HG03378 (cell line): ENCODE data around the gene UBXN7.
"Not testable (repeated sequence)": the region's sequence is repeated elsewhere in the genome, so short reads cannot be mapped to it uniquely, and the experiment has no call there.

ENCODE experiments used
- ATAC-seq: cut with Tn5 transposase; IDR thresholded peaks from one replicate; pipeline ENCODE4 v1.9.1; 2021; ENCODE audit warnings: mild to moderate bottlenecking, moderate library complexity; ENCODE audit not compliant: unreplicated experiment

The UBXN7 gene

DNA sequence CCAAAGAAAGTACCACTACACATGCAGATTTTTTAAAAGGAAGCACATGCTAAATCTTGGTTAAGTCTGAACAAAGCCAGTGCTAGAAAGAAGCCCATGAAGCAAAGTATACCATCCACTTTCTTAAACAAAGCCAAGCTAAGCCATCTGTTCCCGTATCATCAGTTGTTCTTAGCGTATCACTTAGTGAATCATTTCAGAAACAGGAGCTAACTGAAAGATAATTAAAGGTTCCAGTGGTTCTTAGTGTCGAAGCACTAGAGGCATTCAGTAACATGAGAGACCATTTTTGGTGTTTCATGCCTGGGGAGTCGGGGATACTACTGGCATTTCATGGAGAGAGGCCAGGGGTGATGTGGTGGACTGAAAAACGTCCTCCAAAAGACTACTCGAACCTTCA, 12.8 kb downstream of the UBXN7 start:
- ATAC-seq = no peak

DNA sequence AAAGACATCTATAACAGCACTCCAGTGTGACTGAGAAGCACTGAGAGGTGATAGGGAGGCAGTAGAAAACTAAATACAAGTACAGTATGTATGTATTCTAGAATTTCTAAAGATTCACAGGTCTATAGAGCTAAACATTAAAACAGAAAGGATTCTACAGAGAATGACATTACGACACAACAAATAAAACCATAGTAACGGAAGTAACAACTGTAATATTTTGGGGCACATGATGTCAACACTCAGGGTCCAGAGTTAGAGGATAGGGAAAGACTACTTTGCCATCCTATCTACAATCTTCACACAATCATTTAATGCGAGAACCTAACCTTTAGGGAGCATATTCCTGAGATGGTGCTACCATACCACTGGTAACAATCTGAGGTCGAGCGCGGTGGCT, 13.6 kb downstream of the UBXN7 start:
- ATAC-seq = no peak

GRCh38 chr3:196414469-196414868, 17.8 kb downstream of the UBXN7 start:
- no peak for ATAC-seq

- ATAC-seq = no peak
These were observed 19.5 kb downstream of the UBXN7 start for GRCh38 chr3:196412704-196413103.

DNA sequence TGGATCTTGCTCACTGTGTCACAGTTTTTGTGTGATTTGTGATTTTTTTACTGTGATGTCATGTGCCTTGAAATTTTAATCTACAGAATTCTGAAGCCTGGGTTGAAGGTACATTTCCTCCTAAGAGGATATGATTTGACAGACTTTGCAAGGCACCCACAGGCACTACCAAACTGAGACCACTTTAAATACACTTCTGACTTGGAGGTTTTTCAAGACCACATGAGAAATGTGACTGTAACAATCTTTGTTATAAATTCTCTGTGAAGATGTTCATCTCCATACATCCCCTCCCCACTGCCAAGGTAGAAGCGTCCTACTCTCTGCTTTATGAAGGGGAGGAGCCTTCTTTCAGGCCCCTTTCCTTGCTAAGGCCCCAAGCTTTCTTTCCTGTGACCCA, 22.8 kb downstream of the UBXN7 start:
- ATAC-seq = no peak

GRCh38 chr3:196408565-196409300, 23.5 kb downstream of the UBXN7 start:
- no peak for ATAC-seq

GRCh38 chr3:196406811-196407470, 25.3 kb downstream of the UBXN7 start:
- no peak for ATAC-seq

DNA sequence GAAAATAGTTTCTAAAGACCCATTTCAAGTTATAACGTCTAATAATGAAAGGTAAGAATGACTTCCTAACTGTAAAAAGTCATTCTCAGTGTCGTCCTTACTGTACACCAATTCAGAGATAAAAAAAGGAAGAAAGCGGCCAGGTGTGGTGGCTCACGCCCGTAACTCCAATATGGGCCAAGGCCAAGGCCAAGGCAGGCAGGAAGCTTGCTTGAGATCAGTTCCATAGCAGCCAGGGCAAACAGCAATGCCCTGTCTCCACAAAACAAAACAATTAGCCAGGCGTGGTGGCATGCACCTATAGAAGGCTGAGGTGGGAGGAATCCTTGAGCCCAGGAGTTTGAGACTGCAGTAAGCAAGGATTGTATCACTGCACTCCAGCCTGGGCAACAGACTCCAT, 31.9 kb downstream of the UBXN7 start:
- ATAC-seq = no peak

GRCh38 chr3:196399485-196399945, 32.7 kb downstream of the UBXN7 start:
- ATAC-seq = no peak

GRCh38 chr3:196398782-196399181, 33.4 kb downstream of the UBXN7 start:
- ATAC-seq = no peak

DNA sequence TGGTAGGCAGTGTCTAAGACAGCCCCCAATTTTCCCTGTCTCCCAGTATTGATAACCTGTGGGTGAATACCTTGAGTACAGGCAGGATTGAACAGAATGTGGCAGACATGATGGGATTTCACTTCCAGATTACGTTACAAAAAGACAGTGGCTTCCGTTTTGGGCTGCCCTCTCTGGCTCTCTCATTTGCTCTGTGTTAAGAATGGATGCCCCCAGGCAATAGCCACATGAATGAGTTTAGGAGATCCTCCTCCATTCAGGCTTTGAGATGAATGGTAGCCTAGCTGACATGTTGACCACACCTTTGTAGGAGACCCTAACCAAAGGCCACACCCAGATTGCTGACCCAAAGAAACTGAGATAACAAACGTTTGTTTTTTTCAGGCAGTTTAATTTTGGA, 34.3 kb downstream of the UBXN7 start:
- ATAC-seq = no peak

DNA sequence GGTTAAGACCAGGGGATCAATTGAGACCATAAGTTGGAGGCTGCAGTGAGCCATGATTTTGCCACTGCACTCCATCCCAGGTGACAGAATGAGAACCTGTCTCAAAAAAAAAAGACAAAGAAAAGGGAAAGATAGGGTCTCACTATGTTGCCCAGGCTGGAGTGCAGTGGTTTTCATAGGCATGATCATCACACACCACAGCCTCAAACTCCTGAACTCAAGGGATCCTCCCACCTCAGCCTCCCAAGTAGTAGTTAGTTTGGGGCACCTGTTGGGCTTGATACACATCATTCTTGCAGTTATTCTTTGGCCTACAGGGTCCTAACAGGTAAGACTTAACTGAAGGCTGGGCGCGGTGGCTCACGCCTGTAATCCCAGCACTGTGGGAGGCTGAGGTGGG, 42.1 kb downstream of the UBXN7 start:
- ATAC-seq = no peak

GRCh38 chr3:196388956-196389355, 43.3 kb downstream of the UBXN7 start:
- ATAC-seq = no peak

- ATAC-seq = not testable (repeated sequence)
These were observed 44.3 kb downstream of the UBXN7 start for GRCh38 chr3:196387941-196388340.

- not testable (repeated sequence) for ATAC-seq
These were observed 45.4 kb downstream of the UBXN7 start for GRCh38 chr3:196386797-196387196.

GRCh38 chr3:196386034-196386433, 46.2 kb downstream of the UBXN7 start:
- not testable (repeated sequence) for ATAC-seq

DNA sequence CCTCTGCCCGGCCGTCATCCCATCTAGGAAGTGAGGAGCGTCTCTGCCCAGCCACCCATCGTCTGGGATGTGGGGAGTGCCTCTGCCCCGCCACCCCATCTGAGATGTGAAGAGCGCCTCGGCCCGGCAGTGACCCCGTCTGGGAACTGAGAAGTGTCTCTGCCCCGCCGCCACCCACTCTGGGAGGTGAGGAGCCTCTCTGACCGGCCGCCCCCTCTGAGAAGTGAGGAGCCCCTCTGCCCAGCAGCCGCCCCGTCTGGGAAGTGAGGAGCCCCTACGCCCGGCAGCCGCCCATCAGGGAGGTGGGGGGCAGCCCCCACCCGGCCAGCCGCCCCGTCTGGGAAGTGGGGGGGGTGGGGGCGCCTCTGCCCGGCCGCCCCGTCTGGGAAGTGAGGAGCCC, 46.8 kb downstream of the UBXN7 start:
- not testable (repeated sequence) for ATAC-seq

DNA sequence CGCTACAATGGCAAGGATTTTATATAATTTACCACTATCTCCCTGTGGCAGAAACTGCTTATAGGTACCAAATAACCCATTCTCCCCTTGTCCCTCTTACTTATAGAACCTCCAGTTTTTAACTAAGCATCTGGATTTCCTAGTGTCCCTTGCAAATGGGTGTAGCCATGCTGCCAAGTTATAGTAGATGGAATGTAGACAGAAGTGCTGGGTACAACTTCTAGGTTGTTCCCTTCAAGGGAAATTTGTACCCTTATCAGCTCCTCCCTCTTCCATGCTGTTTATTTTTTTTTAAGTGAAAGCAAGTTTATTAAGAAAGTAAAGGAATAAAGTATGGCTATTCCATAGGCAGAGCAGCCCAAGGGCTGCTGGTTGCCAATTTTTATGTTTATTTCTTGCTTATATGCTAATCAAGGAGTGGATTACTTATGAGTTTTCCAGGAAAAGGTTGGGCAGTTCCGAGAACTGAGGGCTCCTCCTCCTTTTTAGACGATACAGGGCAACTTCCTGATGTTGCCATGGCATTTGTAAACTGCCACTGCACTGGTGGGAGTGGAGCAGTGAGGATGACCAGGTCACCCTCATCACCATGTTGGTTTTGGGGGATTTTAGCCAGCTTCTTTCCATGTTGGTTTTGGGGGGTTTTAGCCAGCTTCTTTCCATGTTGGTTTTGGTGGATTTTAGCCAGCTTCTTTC, 53.9 kb downstream of the UBXN7 start:
- no peak for ATAC-seq

DNA sequence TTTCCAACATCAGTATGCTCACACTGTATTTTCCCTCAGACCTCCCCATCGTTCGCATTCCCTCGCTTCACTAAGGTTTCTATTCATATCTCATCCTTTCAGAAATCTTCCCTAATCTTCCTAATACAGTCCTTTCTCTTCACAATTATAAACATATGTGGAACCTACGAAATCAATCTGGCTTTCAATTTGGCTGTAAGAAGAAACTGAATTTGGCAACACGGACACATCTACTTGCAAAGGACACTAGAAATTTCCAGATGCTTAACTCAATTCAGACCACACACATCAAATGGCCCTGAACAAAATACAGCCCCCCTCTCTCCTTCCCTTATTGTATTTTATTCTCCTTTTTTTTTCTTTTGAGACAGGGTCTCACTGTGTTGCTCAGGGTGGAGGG, 54.9 kb downstream of the UBXN7 start:
- ATAC-seq = no peak

DNA sequence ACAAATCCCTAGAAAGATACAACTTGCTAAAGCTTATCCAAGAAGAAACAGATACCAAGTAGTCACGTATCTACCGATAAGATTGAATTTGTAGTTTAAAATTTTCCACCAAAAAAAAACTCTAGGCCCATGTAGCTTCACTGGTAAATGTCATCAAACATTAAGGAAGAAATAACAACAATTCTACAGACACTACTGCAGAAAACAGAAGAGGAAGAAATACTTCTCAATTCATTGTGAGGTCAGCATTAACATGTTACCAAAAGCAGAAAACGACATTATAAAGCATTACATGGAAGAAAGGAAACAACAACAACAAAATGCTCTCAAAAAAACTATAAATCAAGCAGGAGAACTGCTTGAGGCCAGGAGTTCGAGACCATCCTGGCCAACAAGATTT, 66.5 kb downstream of the UBXN7 start:
- ATAC-seq = no peak

DNA sequence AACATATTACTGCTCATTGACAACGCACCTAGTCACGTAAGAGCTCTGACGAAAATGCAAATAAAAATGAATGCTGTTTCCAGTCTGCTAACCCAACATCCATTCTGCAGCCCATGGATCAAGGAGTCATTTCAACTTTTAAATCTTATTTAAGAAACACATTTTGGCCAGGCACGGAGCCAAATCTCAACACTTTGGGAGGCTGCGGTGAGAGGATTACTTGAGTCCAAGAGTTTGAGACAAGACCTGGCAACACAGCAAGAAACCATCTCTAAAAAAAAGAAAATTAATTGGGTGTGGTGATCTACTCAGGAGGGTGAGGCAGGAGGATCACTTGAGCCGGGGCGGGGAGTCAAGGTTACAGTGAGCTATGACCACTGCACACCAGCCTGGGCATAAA, 71.6 kb downstream of the UBXN7 start:
- ATAC-seq = no peak

DNA sequence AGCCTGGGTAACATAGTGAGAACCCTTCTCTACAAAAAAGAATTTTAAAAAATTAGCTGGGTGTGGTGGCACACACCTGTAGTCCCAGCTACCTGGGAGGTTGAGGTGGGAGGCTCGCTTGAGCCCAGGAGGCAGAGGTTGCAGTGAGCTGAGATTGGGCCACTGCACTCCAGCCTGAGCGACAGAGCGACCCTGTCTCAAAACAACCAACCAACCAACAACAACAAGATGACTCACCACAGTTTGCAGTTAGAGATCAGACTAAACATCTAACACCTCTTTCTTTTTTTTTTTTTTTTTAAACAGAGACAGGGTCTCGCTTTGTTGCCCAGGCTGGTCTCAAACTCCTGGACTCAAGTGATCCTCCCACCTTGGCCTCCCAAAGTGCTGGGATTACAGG, 73.7 kb downstream of the UBXN7 start:
- ATAC-seq = not testable (repeated sequence)
